GM12864 (cell line): Measurements from ENCODE around the gene DTNB.
A peak's percentile ranks its signal among the peaks of the same experiment; 100 is the strongest.

ENCODE experiments used
- DNase-seq: peaks from one replicate; pipeline ENCODE4 v3.0.0-alpha.2; 2011; ENCODE audit warnings: low read depth
- H3K4me3 ChIP-seq: 2 replicates; pipeline ENCODE4 v1.5.1; 2011; ENCODE audit warnings: mild to moderate bottlenecking, low read depth, low read length, control low read depth
- CTCF ChIP-seq: IDR thresholded peaks from 2 replicates; pipeline ENCODE4 v1.5.1; 2011; ENCODE audit warnings: low read depth, mild to moderate bottlenecking, moderate library complexity, low read length, control low read depth, inconsistent platforms; ENCODE audit errors: missing control alignments

DTNB gene

GRCh38 chr2:25340181-25340921, 333.0 kb downstream of the DTNB start:
- no peak for TF ChIP-seq CTCF
- DNase-seq, result no peak
- H3K4me3 ChIP-seq, result peak overlapping the region; percentile 65

GRCh38 chr2:25339791-25340180, 333.6 kb downstream of the DTNB start:
- H3K4me3 ChIP-seq, result no peak overlapping the region
- DNase-seq, result no peak
- TF ChIP-seq CTCF, result no peak

- no peak for DNase-seq
- TF ChIP-seq CTCF, result no peak
- no peak overlapping the region for H3K4me3 ChIP-seq
Measured at GRCh38 chr2:25339211-25339674, 334.1 kb downstream of the DTNB start.

GRCh38 chr2:25338401-25338800, 335.0 kb downstream of the DTNB start:
- no peak for TF ChIP-seq CTCF
- no peak overlapping the region for H3K4me3 ChIP-seq
- DNase-seq, result no peak

- no peak for DNase-seq
- TF ChIP-seq CTCF, result no peak
- no peak overlapping the region for H3K4me3 ChIP-seq
Measured at GRCh38 chr2:25337891-25338290, 335.5 kb downstream of the DTNB start.

GRCh38 chr2:25337276-25337675, 336.1 kb downstream of the DTNB start:
- DNase-seq, result no peak
- H3K4me3 ChIP-seq, result no peak overlapping the region
- TF ChIP-seq CTCF, result no peak

- no peak overlapping the region for H3K4me3 ChIP-seq
- no peak for TF ChIP-seq CTCF
- DNase-seq, result no peak
Measured at GRCh38 chr2:25336383-25336841, 337.0 kb downstream of the DTNB start.
